ENCODE measurements around the gene TBXAS1.

TBXAS1 gene

DNA sequence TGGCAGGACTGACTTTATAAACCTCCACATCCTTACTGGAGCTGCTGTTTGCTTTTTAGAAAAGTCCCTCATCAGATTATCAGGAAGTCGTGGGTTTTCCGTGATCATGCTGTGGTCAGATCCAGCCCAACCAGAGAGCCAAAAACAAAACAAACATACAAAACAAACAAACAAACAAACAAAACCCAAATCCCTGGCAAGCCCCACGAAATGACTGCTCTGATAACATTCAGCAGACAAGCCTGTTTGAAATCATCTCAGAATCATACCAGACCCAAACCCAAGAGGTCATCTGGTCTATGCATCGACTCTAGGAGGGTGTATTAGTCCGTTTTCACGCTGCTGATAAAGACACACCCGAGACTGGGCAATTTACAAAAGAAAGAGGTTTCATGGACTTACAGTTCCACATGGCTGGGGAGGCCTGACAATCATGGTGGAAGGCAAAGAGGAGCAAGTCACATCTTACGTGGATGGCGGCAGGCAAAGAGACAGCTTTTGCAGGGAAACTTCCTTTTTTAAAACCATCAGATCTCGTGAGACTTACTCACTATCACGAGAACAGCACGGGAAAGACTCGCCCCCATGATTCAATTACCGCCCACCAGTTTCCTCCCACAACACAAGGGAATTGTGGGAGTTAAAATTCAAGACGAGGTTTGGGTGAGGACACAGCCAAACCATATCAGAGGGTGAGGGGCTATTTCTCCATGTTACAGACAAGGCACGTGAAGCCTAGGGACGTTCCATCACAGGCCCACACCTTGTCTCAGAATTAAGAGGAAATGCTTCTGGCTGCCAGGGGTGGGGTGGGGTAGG, 148.0 kb downstream of the TBXAS1 start:
- H3K79me2 ChIP-seq (ENCODE audit: insufficient read depth, low read length): no peaks in the 10 kb centered on the region
- H3K9ac ChIP-seq (ENCODE audit: low read length): no peak overlapping the region
- no peaks in the 10 kb centered on the region for H4K20me1 ChIP-seq (ENCODE audit: low read depth, low read length)
- H3K9me3 ChIP-seq (ENCODE audit: insufficient read depth, low read length): no peaks in the 10 kb centered on the region
- no peaks in the 10 kb centered on the region for H3F3A ChIP-seq (ENCODE audit: insufficient read depth)
- H3K27ac ChIP-seq (ENCODE audit: low read depth, low read length): no peak overlapping the region
- H3K27me3 ChIP-seq (ENCODE audit: low read length): 0 out of 2 replicates have a peak, but pooled peaks cover 3% of the 10 kb centered on the region
- H3K4me2 ChIP-seq (ENCODE audit: low read depth, low read length, poor library complexity, severe bottlenecking): no peak overlapping the region
- H3K36me3 ChIP-seq (ENCODE audit: low read length): no peaks in the 10 kb centered on the region
- no peaks in the 10 kb centered on the region for H3K9me2 ChIP-seq (replicated peaks; ENCODE audit: insufficient read depth, low read length)
- H3K4me3 ChIP-seq (ENCODE audit: insufficient read depth, low read length, poor library complexity, severe bottlenecking): no peak overlapping the region
- H2AFZ ChIP-seq (ENCODE audit: low read depth, low read length, severe bottlenecking): no peak overlapping the region
- no peak for TF ChIP-seq EZH2phosphoT487 (conservative IDR thresholded peaks at IDR 0.05; ENCODE audit: low read length)
- no peak for TF ChIP-seq CTCF (IDR thresholded peaks at IDR 0.05; ENCODE audit: insufficient read depth, low read length, poor library complexity, severe bottlenecking)

DNA sequence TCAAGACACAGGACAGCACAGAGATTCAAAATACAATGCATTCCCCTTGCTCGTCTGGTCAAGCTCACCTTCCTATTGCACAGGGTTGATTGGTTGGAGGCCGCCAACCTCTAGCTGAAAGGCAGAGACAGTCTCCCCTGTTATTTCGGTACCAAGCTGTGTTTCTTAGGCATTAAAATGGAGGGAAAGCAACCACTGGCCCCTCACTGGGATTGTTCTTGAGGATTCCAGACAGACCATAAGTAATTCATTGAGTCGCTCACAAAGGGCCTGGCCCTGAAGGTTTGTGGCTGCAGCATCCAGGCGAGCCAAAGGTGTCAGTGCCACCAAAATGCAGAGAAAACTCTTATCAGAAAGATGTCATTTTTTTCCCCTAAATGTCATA, 152.4 kb downstream of the TBXAS1 start:
- Histone ChIP-seq H3K9me2 (replicated peaks; ENCODE audit: insufficient read depth, low read length) (no peaks in the 10 kb centered on the region), H3K36me3 (ENCODE audit: low read length) (no peaks in the 10 kb centered on the region), H4K20me1 (ENCODE audit: low read depth, low read length) (no peaks in the 10 kb centered on the region), H3K4me3 (ENCODE audit: insufficient read depth, low read length, poor library complexity, severe bottlenecking) (no peak overlapping the region), H3K4me2 (ENCODE audit: low read depth, low read length, poor library complexity, severe bottlenecking) (no peak overlapping the region), H3K9me3 (ENCODE audit: insufficient read depth, low read length) (no peaks in the 10 kb centered on the region), H3F3A (ENCODE audit: insufficient read depth) (no peaks in the 10 kb centered on the region), H3K27me3 (ENCODE audit: low read length) (0 out of 2 replicates have a peak, but pooled peaks cover 3% of the 10 kb centered on the region), H3K79me2 (ENCODE audit: insufficient read depth, low read length) (no peaks in the 10 kb centered on the region), H3K27ac (ENCODE audit: low read depth, low read length) (no peak overlapping the region), H3K9ac (ENCODE audit: low read length) (no peak overlapping the region), H2AFZ (ENCODE audit: low read depth, low read length, severe bottlenecking) (no peak overlapping the region)
- TF ChIP-seq EZH2phosphoT487 (conservative IDR thresholded peaks at IDR 0.05; ENCODE audit: low read length) (no peak), CTCF (IDR thresholded peaks at IDR 0.05; ENCODE audit: insufficient read depth, low read length, poor library complexity, severe bottlenecking) (no peak)

DNA sequence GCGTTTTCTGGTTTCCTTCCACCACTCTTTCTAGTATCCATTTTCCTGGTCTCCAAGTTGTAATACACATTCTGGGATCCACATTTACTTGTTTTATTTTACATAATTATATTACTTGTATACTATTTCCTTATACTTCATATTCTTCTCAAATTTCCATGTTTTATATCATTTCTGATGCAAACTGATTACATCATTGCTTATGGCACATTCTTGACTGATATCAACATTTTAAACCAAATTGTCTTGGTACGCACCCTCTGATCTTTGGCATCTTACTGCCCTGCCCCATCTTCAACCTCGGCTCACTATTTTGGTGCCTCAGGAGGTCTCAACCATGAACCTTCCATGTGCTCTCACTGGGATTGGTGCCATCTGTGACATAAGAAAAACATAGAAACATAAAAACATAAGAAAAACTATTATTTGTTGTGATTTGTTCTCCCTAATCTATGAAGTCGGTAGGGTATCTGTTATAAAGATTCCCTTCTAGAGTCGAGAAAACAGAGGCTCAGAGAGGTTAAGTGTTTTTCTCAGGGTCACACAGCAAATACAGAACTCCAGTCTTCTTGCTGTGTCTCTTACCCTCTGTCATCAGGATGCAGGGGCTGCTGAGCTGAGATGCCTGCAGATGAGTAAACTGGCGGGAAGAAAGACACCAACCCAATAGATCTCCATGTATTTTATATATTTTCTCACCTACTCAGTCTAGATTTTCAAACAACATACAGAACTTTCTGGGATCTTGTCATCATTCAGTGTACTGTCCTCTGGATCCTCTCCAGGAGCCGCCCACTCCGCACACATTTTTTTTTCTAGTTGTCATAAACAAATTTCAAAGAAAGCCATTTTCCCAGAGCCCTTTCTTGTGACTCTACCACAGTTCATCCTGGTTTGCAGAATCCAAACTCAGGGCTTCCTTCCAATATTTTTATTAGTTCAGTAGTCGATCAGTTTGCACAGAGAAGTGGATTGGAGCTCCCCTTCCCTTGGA, 154.2 kb downstream of the TBXAS1 start:
- Histone ChIP-seq H3K9me2 (replicated peaks; ENCODE audit: insufficient read depth, low read length) (no peaks in the 10 kb centered on the region), H3K9me3 (ENCODE audit: insufficient read depth, low read length) (no peaks in the 10 kb centered on the region), H3K4me3 (ENCODE audit: insufficient read depth, low read length, poor library complexity, severe bottlenecking) (no peak overlapping the region), H3K27me3 (ENCODE audit: low read length) (0 out of 2 replicates have a peak, but pooled peaks cover 3% of the 10 kb centered on the region), H3K27ac (ENCODE audit: low read depth, low read length) (no peak overlapping the region), H3K79me2 (ENCODE audit: insufficient read depth, low read length) (no peaks in the 10 kb centered on the region), H3F3A (ENCODE audit: insufficient read depth) (no peaks in the 10 kb centered on the region), H3K36me3 (ENCODE audit: low read length) (no peaks in the 10 kb centered on the region), H4K20me1 (ENCODE audit: low read depth, low read length) (no peaks in the 10 kb centered on the region), H3K9ac (ENCODE audit: low read length) (no peak overlapping the region), H3K4me2 (ENCODE audit: low read depth, low read length, poor library complexity, severe bottlenecking) (no peak overlapping the region), H2AFZ (ENCODE audit: low read depth, low read length, severe bottlenecking) (no peak overlapping the region)
- no peak for TF ChIP-seq CTCF (IDR thresholded peaks at IDR 0.05; ENCODE audit: insufficient read depth, low read length, poor library complexity, severe bottlenecking)
- TF ChIP-seq EZH2phosphoT487 (conservative IDR thresholded peaks at IDR 0.05; ENCODE audit: low read length): no peak
